Tibial nerve (tissue), 3 donors: Measurements from ENCODE around the gene ZNF74.

Experiments used
- CTCF ChIP-seq, 5 experiments: fragments of 200-600 bp in 3 of 5; fragments of 450-650 bp in 2 of 5; sonication (generic) in 3 of 5; IDR thresholded peaks; one replicate each; pipeline ENCODE4 v1.5.1; 2016 to 2019; ENCODE audit warnings: antibody characterized with exemption in 5 of 5, mild to moderate bottlenecking in 3 of 5, moderate library complexity in 2 of 5
- POLR2A ChIP-seq, 2 donors: fragments of 450-650 bp; IDR thresholded peaks; one replicate each; pipeline ENCODE4 v1.6.1; 2017; ENCODE audit warnings: antibody characterized with exemption in 2 of 2, mild to moderate bottlenecking in 2 of 2, moderate library complexity in 2 of 2

GRCh38 chr22:20428496-20429253 lies 34.7 kb downstream of the ZNF74 start:
- TF ChIP-seq CTCF (IDR thresholded peaks at IDR 0.05) (no peak), POLR2A (IDR thresholded peaks at IDR 0.05) (no peak)
